GM18861 (cell line): Measurements from ENCODE around the gene NECTIN2.
"Not testable (repeated sequence)": the region's sequence is repeated elsewhere in the genome, so short reads cannot be mapped to it uniquely, and the experiment has no call there.

Experiments used
- ATAC-seq: cut with Tn5 transposase; IDR thresholded peaks from one replicate; pipeline ENCODE4 v1.9.1; 2021; ENCODE audit not compliant: unreplicated experiment

The NECTIN2 gene

DNA sequence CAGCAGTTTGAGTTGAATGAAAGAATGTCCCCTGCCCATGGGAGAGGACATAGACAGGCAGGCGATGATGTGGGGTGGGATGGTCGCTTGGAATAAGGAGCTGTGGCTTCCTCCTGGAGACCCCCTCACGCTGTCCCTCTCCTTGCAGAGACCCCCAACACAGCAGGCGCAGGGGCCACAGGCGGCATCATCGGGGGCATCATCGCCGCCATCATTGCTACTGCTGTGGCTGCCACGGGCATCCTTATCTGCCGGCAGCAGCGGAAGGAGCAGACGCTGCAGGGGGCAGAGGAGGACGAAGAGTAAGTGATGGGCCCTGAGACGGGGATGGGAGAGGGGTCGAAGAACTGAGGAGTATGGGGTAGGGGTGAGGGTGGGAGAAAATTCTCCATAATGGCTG is 36.0 kb downstream of the NECTIN2 start:
- no peak for ATAC-seq

DNA sequence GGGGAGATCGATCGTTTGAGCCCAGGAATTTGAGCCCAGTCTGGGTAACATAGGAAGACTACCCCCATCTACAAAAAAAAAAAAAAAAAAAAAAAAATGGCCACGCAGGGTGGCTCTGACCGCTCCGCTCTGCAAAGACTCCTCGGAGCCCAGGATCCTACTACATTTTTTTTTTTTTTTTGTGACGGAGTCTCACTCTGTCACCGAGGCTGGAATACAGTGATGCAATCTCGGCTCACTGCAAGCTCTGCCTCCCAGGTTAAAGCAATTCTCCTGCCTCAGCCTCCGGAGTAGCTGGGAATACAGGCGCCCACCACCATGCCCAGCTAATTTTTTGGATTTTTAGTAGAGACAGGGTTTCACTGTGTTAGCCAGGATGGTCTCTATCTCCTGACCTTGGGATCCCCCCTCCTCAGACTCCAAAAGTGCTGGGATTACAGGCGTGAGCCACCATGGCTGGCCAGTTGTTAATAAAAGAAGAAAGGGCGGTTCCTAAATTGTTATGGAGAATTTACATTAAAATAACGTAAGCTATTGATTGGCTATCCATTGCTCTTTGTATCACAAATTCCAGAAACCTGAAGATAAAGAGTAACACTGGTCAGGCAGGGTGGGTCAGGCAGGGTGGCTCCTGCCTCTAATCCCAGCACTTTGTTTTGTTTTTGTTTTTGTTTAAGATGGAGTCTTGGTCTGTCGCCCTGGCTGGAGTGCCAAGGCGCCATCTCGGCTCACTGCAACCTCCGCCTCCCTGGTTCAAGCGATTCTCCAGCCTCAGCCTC is 36.7 kb downstream of the NECTIN2 start:
- not testable (repeated sequence) for ATAC-seq

DNA sequence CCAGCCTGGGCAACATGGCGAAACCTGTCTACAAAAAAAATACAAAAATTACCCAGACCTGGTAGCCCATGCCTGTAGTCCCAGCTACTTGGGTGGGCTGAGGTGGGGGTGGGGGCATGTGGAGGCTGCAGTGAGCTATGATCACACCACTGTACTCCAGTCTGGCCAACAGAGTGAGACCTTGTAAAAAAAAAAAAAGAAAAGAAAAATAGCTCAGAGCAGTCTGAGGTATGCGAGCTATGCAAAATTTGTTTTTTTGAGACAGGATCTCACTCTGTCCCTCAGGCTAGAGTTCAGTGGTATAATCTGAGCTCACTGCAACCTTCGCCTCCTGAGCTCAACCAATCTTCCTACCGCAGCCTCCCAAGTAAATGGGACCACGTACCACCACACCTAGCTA is 37.8 kb downstream of the NECTIN2 start:
- ATAC-seq: no peak

DNA sequence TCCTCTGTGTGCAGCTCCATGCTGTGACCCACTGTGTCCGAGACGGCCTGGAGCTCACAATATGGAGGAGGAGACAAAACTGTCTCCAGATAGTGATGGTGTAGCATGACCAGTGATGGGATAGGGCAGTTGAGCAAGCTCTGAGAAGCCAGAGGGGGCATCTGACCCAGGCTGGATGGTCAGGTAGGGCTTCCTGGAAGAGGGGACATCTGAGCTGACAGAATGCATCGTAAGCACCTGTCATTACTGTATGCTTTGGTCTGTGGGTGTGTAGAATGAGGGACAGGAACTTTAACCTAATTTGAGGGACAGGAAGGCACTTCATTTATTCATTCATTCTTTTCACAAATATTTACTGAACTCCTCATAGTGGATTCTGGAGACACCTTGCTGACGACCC is 38.5 kb downstream of the NECTIN2 start:
- no peak for ATAC-seq

DNA sequence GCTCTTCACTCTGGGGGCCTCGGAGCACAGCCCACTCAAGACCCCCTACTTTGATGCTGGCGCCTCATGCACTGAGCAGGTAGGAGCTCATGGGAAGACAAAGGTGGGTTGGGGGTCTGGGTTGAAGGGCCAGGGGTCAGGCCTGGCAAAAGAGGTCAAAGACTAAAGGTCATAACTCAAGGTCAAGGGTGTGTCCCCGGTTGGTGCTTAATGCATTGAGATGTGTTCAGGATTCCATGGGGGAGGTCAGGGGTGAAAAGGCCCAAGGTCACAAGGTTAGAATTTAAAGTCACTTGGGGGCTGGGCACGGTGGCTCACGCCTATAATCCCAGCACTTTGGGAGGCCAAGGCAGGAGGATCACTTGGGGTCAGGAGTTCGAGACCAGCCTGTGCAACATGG is 40.0 kb downstream of the NECTIN2 start:
- no peak for ATAC-seq

DNA sequence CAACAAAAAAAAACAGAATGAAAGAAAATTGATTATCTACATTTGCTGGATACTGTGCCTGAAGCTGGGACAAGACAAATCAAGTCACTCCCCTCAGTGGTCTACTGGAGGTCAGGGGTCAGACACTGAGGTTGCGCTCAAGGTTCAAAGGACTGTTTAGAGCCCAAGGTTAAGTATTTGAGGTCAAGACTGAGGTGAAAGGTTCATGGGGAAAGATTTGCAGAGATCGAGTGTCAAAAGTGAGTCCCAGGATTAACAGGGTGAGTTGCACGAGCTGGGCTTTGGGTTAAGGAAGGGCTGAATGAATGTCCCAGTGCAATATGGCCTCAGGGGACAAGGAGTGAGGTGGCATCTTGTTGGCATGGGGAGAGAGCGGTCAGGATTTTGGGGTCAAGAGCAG is 41.6 kb downstream of the NECTIN2 start:
- no peak for ATAC-seq

DNA sequence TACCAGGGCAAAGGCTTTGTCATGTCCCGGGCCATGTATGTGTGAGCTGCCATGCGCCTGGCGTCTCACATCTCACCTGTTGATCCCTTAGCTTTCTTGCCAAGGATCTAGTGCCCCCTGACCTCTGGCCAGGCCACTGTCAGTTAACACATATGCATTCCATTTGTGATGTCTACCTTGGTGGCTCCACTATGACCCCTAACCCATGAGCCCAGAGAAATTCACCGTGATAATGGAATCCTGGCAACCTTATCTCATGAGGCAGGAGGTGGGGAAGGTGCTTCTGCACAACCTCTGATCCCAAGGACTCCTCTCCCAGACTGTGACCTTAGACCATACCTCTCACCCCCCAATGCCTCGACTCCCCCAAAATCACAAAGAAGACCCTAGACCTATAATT is 42.2 kb downstream of the NECTIN2 start:
- ATAC-seq: not testable (repeated sequence)

DNA sequence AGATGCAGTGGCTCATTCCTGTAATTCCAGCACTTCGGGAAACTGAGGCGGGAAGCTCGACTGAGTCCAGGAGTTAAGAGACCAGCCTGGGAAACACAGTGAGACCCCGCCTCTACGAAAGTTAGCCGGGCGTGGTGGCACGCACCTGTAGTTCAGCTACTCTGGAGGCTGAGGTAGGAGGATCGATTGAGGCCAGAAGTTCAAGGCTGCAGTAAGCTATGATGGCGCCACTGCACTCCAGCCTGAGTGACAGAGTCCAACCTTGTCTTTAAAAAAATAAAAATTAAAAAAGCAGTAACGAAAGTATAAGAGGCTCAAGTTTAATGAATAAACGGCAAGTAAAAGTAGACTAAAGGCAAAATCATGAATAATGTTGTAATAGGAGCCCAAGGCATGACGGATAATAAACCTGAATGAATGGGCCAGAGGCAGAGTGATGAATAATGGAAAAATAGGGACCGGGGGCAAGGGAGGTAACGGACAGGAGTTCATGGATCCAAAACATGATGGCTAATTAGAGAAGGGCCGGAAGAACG is 43.8 kb downstream of the NECTIN2 start:
- no peak for ATAC-seq

DNA sequence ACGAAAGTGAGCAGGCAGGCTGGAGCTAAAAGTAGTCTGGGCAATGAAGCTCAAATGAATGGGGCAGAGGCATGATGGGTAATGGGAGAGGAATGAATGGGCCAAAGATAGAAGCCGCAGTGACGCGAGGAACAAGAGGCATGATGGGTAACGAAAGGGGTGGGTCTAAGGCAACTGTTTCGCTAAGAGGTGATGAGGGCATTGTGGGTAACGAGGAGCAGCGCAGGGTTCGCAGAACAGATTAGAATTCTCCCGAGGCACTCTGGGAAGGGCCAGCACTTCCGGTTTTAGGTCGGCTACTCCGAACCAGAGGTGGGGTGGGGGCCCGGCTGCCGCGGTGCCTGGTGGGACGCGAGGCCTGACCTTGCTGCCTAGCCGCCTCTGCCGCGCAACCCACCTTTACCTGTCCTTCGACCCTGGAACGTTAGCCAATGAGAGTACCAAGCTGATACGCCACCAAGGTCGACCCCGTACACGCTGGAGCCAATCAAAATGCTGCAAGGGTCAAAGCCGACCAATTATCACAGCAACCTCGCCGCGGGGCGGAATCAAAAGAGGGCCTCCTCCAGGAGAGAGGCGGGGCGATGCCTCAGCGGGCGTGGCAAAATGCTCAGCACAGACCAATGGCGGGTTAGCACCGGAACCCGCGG is 44.4 kb downstream of the NECTIN2 start:
- ATAC-seq: peak; percentile 76

DNA sequence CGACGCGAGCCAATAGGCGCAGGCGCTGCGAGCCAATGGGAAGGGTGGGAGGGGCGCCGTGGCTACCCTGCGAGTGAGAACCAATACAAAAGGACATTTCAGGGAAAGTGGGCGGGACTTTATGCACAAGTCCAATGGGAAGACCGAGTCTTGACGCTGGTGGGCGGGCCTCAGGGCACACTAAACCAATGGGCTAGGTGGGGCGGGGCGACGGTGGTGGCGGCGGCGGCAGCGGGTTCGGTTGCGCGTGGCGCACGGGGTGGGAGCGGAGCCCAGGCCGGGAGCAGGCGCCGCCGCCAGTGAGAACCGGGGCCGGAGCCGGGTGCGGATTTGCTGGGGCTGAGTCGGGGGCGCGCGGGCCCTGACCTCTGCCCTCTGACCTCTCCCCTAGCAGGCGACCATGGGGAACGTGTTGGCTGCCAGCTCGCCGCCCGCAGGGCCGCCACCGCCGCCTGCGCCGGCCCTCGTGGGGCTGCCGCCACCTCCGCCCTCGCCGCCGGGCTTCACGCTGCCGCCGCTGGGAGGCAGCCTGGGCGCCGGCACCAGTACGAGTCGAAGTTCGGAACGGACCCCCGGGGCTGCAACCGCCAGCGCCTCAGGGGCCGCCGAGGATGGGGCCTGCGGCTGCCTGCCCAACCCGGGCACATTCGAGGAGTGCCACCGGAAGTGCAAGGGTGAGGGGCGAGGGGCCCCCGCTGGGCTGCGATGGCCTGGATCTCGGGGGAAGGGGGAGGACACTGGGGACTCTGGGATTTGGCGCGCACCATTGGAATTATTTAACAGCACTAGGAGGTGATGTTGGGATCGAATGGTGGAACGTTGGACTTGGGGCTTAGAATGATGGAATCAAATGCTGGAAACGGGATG is 45.2 kb downstream of the NECTIN2 start, which contains the start of gene TOMM40:
Gene TOMM40, plus strand, starts transcription at position 239 of the 867 bp plus-strand sequence. Its CDS starts 162 bp downstream, at position 401.
- no peak for ATAC-seq

DNA sequence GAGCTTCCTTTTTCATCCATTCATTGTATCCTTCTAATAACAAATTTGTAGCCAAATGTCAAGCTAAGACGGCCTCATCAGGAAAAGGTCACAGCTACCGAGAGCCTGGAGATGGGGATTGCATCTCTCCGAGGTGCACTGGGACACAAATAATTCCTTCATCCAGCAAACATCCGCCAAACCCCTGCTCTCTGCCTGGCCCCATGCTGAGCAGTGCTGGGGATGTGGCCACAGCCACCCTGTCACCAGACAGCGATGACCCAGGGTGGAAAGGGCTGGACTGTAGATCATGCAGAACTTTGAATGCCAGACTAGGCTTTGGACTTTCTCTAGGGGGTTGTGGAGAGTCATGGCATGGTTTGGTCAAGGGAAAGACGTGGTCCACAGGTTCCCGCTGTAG is 46.8 kb downstream of the NECTIN2 start:
- no peak for ATAC-seq

DNA sequence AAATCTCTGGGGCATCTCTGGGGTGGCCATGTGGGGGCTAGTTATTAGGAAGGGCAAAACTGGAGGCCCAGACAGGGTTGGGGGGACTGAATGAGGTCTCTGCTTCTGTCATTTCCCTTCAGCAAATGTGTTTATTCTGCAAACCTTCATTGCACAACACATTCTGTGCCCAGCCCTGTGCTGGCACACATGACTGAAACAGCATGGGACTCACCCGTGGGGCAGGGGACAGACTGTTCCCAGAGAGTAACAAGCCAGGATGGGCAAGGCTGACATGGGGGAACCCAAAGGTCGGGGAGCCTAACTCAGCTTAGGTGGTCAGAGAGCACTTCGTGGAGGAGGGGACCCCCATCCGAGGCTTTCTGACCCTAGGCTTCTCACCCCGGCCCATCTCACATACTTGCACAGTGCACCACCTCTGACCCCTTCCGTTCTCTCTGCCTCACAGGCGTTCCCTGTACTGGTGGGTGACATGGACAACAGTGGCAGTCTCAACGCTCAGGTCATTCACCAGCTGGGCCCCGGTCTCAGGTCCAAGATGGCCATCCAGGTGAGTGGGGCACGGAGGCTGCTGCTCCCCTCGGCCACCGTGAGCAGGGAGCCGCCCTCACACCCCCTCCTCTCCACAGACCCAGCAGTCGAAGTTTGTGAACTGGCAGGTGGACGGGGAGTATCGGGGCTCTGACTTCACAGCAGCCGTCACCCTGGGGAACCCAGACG is 47.4 kb downstream of the NECTIN2 start:
- no peak for ATAC-seq

DNA sequence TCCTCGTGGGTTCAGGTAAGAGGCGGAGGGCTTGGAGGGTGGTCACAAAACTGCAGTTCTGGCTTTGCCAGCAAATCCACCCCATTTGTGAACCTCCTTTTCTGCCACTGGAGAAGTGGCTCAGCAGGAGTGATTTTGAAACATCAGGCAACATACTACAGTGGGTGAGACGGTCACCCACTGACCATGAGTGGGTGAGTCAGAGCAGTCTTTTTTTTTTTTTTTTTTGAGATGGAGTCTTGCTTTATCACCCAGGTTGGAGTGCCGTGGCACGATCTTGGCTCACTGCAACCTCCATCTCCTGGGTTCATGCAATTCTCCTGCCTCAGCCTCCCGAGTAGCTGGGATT is 47.9 kb downstream of the NECTIN2 start:
- no peak for ATAC-seq

DNA sequence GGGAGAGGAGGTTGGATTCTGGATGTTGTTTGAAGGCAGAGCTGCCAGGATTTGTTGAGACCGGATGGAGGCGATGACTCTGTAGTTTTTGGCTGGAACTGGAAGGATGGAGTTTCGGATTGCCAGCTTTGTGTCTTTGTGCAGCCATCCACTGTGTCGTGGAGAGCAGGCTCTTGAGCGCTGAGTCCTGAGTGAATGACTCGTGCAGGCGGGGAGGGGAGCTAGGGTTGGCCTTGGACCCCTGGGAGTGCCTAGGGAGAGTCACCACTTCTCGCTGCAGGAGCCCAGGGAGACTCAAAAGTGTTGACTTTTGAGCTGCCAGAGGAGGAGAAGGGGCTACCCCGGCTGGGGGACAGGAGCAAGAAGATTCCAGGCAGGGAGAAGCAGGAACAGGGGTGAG is 48.8 kb downstream of the NECTIN2 start:
- ATAC-seq: no peak

DNA sequence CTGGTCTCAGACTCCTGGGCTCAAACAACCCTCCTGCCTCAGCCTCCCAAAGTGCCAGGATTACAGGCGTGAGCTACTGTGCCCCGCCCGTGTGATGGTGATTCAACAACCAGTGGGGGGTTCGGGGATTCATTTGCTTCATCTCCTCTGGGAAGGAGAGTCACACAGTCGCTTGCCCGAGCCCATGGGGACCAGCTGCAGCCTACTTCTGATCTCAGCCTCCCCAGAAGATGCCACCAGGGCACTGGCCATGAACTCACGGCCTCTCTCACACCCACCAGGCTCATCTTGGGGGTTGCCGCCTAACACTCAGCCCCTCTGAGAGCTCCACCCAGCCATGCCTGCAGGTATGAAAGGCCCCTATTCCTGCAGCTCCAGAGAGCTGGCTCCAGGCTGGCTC is 51.7 kb downstream of the NECTIN2 start:
- no peak for ATAC-seq

DNA sequence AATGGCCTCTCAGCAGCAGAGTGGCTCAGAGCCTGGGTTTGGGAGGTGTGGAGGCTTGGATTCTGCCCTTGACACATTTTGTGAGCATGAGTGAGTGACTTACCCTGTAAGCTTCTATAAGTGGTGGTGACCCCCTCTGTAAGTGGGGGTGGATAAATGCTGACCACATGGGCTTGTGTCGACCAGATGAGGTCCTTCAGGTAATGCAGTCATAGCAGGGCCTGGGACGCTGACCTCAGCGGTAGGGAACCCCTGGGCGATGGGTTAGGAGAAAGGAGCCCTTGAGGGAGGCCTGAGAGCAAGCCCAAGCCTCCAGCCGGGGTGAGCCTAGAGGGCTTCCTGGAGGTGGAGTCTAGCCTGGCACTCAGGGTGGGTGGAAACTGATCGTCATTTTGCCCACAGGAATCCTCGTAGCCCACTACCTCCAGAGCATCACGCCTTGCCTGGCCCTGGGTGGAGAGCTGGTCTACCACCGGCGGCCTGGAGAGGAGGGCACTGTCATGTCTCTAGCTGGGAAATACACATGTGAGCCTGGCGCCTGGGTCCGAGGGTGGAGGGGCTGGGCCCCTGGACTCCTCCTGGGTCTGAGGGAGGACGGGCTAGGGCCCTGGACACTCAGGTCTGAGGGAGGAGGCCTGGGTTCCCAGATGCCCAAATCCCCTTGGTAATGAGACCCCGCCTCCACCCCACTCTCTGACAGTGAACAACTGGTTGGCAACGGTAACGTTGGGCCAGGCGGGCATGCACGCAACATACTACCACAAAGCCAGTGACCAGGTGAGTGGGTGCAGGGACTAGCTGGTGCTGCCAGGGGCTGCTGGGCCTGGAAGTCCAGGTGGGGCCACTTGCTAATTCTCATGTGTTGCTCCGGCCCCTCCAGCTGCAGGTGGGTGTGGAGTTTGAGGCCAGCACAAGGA is 54.5 kb downstream of the NECTIN2 start:
- ATAC-seq: no peak

DNA sequence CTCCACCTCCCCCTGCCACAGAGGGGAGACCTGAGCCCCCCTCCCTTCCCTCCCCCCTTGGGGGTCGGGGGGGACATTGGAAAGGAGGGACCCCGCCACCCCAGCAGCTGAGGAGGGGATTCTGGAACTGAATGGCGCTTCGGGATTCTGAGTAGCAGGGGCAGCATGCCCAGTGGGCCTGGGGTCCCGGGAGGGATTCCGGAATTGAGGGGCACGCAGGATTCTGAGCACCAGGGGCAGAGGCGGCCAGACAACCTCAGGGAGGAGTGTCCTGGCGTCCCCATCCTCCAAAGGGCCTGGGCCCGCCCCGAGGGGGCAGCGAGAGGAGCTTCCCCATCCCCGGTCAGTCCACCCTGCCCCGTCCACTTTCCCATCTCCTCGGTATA is 57.1 kb downstream of the NECTIN2 start:
- ATAC-seq: no peak

DNA sequence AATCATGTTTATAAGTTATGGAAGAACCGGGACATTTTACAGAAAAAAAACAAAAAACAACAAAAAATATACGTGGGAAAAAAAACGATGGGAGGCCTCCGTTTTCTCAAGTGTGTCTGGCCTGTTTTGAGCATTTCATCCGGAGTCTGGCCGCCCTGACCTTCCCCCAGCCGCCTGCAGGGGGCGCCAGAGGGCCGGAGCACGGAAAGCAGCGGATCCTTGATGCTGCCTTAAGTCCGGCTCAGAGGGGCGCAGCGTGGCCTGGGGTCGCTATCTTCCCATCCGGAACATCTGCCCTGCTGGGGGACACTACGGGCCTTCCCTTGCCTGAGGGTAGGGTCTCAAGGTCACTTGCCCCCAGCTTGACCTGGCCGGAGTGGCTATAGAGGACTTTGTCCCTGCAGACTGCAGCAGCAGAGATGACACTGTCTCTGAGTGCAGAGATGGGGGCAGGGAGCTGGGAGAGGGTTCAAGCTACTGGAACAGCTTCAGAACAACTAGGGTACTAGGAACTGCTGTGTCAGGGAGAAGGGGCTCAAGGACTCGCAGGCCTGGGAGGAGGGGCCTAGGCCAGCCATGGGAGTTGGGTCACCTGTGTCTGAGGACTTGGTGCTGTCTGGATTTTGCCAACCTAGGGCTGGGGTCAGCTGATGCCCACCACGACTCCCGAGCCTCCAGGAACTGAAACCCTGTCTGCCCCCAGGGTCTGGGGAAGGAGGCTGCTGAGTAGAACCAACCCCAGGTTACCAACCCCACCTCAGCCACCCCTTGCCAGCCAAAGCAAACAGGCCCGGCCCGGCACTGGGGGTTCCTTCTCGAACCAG is 57.7 kb downstream of the NECTIN2 start:
- no peak for ATAC-seq

DNA sequence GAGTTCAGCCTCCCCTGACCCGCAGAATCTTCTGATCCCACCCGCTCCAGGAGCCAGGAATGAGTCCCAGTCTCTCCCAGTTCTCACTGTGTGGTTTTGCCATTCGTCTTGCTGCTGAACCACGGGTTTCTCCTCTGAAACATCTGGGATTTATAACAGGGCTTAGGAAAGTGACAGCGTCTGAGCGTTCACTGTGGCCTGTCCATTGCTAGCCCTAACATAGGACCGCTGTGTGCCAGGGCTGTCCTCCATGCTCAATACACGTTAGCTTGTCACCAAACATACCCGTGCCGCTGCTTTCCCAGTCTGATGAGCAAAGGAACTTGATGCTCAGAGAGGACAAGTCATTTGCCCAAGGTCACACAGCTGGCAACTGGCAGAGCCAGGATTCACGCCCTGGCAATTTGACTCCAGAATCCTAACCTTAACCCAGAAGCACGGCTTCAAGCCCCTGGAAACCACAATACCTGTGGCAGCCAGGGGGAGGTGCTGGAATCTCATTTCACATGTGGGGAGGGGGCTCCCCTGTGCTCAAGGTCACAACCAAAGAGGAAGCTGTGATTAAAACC is 58.4 kb downstream of the NECTIN2 start:
- ATAC-seq: no peak
